Ishikawa (cell line): ENCODE data around the gene PCSK7.

Experiments used
- CEBPB ChIP-seq: IDR thresholded peaks from 2 replicates; pipeline ENCODE4 v1.6.1; 2012
- CREB1 ChIP-seq: IDR thresholded peaks from 2 replicates; pipeline ENCODE4 v1.6.1; 2012; ENCODE audit warnings: low read depth
- EGR1 ChIP-seq: IDR thresholded peaks from 2 replicates; pipeline ENCODE4 v1.6.1; 2012
- EP300 ChIP-seq: IDR thresholded peaks from 2 replicates; pipeline ENCODE4 v1.6.1; 2012; ENCODE audit warnings: borderline replicate concordance
- FOXM1 ChIP-seq: IDR thresholded peaks from 2 replicates; pipeline ENCODE4 v1.6.1; 2012; ENCODE audit warnings: low read depth, borderline replicate concordance
- MAX ChIP-seq: IDR thresholded peaks from 2 replicates; pipeline ENCODE4 v1.6.1; 2012
- NFIC ChIP-seq: IDR thresholded peaks from 2 replicates; pipeline ENCODE4 v1.6.1; 2012
- RAD21 ChIP-seq: IDR thresholded peaks from 2 replicates; pipeline ENCODE4 v1.6.1; 2012; ENCODE audit warnings: low read depth
- REST ChIP-seq: IDR thresholded peaks from 2 replicates; pipeline ENCODE4 v1.6.1; 2012; ENCODE audit warnings: low read depth, mild to moderate bottlenecking
- TAF1 ChIP-seq: IDR thresholded peaks from 2 replicates; pipeline ENCODE4 v1.6.1; 2012; ENCODE audit warnings: low read depth, mild to moderate bottlenecking
- TCF12 ChIP-seq: IDR thresholded peaks from 2 replicates; pipeline ENCODE4 v1.6.1; 2012; ENCODE audit warnings: low read depth
- TEAD4 ChIP-seq: IDR thresholded peaks from 2 replicates; pipeline ENCODE4 v1.6.1; 2012
- USF1 ChIP-seq: IDR thresholded peaks from 2 replicates; pipeline ENCODE4 v1.6.1; 2012
- YY1 ChIP-seq: IDR thresholded peaks from 2 replicates; pipeline ENCODE4 v1.6.1; 2012; ENCODE audit warnings: low read depth
- ZBTB7A ChIP-seq: IDR thresholded peaks from 2 replicates; pipeline ENCODE4 v1.6.1; 2012; ENCODE audit warnings: low read depth

Gene PCSK7

DNA sequence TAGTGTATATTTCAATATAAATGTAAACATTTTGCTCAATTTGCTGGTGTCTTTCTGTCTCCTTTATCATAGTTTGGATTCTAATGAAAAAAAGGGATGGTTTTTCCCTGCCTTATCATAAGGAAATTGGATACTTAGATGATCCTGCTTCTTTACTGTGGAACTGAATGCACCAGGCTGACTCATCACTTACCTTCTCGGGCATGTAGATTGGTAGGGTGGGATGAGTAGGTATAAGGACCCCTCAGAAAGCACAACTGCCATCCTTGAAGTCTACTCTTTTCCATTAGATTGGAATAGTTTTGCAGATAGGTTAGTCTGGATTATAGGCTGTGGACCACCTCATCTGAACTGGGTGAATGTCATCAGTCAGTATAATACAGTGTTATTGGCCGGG is 60.9 kb downstream of the PCSK7 start:
- TF ChIP-seq CREB1 (no peak), YY1 (no peak), RAD21 (no peak), EP300 (no peak), MAX (no peak)

GRCh38 chr11:117170210-117170609 is 61.7 kb downstream of the PCSK7 start:
- no peak for TF ChIP-seq FOXM1
- no peak for TF ChIP-seq CEBPB
- no peak for TF ChIP-seq REST
- no peak for TF ChIP-seq NFIC

GRCh38 chr11:117169736-117170135 is 62.1 kb downstream of the PCSK7 start:
- no peak for TF ChIP-seq TCF12
- TF ChIP-seq TAF1: no peak
- no peak for TF ChIP-seq EP300
- TF ChIP-seq ZBTB7A: no peak
- TF ChIP-seq CREB1: no peak
- TF ChIP-seq MAX: no peak

- TF ChIP-seq TCF12 (no peak), TAF1 (no peak), RAD21 (no peak), EP300 (no peak), CREB1 (no peak), TEAD4 (no peak), USF1 (no peak), REST (no peak), YY1 (no peak), CEBPB (no peak), FOXM1 (no peak), MAX (no peak)
Measured at GRCh38 chr11:117166491-117166890, 65.4 kb downstream of the PCSK7 start.

GRCh38 chr11:117160826-117161225 is 71.0 kb downstream of the PCSK7 start:
- TF ChIP-seq TCF12: no peak
- no peak for TF ChIP-seq YY1
- no peak for TF ChIP-seq RAD21
- no peak for TF ChIP-seq USF1
- TF ChIP-seq ZBTB7A: no peak
- TF ChIP-seq EP300: no peak
- TF ChIP-seq REST: no peak
- no peak for TF ChIP-seq CEBPB

DNA sequence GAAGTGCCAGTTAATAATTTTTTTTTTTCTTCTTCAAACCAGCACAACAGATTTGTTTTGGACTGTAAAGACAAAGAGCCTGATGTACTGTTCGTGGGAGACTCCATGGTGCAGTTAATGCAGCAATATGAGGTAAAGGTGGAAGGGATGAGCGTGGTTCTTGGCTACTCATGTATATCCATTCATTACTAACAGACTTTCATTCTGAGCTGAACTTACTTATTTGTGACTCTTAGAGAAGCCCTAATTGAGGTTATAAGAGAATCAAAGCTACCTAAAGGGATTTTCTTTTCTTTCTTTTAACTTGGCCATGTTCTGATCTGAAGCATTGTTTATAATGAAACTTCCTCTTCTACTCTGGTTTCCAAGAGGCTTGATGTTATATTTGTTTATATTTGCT is 72.0 kb downstream of the PCSK7 start:
- TF ChIP-seq NFIC: no peak
- no peak for TF ChIP-seq CREB1
- no peak for TF ChIP-seq EP300
- no peak for TF ChIP-seq MAX
- TF ChIP-seq EGR1: no peak
- no peak for TF ChIP-seq USF1
- no peak for TF ChIP-seq REST
- TF ChIP-seq TAF1: no peak
- TF ChIP-seq FOXM1: no peak
- TF ChIP-seq RAD21: no peak
- no peak for TF ChIP-seq TCF12
- no peak for TF ChIP-seq TEAD4
- no peak for TF ChIP-seq CEBPB
- TF ChIP-seq YY1: no peak
- no peak for TF ChIP-seq ZBTB7A
